DMS53 (cell line): Measurements from ENCODE around the gene CD164L2.
A peak's percentile ranks its signal among the peaks of the same experiment; 100 is the strongest.
"Not testable (repeated sequence)": the region's sequence is repeated elsewhere in the genome, so short reads cannot be mapped to it uniquely, and the experiment has no call there.

Experiments used
- DNase-seq: peaks from one replicate; lab custom pipeline; 2025; lab: John Stamatoyannopoulos, UW

Gene CD164L2

GRCh38 chr1:27384797-27385196 is 1.7 kb upstream of the CD164L2 start:
- not testable (repeated sequence) for DNase-seq

- DNase-seq: no peak
Observed at GRCh38 chr1:27383661-27384060, 528 bp upstream of the CD164L2 start.

DNA sequence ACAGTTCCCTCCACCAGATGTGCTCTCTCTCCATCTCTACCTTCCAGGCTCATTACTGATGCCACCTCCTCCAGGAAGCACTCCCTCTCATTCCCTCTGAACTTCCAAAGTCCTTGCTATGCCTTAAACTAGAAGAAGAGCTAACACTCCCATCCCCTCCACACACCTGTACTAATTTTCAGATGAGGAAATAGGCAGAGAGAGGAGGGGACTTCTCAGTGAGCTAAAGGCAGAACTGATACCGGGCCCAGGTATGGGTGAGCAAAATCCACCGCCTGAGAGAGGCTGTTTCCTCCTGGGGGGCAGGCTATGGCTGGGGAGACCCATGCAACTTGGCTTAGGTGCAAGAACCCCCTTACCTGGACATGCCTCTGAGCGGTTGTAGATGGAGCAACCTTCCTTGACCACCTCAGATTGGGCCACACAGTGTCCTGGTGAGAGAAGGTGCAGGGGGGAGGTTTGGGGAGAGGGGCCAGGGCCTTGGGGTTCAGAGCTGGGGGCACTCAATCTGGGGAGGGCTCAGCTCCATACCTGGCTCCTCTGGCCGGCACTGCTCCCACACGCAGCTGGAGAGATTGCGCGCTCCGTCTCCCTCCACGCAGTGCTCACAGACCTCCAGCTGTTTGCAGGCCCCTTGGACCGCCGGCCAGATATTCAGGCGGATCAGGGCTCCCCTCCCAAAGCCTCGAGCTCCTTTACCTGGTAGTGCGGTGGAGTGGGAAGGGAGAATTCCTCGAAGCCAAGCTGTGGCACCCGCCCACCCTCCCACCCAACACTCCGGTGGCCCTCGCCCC is 967 bp downstream of the CD164L2 start:
- no peak for DNase-seq

- peak; percentile 58 for DNase-seq
Observed at GRCh38 chr1:27380766-27381733, 2.1 kb downstream of the CD164L2 start.

- no peak for DNase-seq
Observed at GRCh38 chr1:27380224-27380623, 2.9 kb downstream of the CD164L2 start.

GRCh38 chr1:27379564-27380122 is 3.5 kb downstream of the CD164L2 start:
- no peak for DNase-seq

- no peak for DNase-seq
Observed at GRCh38 chr1:27377760-27378495, 5.2 kb downstream of the CD164L2 start.

DNA sequence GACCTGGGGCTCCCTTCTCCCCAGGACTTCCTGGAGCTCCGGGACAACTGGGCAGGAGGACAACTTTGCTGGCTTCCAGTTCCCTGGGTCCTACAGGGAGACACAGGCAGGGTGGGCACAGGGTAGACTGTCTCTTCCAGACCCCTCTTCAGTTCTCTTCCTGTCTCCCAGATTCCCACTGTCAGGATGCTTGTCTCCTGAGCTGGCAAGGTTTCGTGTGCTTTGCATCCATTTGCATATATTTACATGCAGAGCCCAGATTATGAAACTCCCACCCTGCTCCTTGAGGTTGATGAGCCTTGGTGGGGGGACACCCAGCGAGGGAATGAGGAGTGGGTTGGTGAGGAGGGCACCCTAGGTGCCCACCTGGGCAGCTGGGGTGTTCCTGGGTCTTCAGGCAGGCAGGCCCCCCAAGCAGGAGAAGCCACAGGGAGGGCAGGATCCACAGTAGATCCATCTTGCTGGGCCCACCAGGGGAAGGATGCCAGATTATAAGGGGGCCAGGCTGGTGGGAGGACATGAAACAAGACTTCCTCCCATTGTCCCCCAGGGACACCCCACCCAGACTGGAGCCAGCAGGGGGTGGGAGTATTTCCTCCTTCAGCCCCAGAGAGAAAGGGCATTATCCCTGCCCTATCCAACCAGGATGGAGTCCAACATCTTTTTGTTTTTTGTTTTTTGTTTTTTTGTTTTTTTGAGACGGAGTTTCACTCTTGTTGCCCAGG is 8.6 kb downstream of the CD164L2 start, which contains the start of gene FCN3:
FCN3 (minus strand) TSS at position 463 of the 725 bp plus-strand sequence; CDS start at position 457, 6 bp downstream.
- no peak for DNase-seq

DNA sequence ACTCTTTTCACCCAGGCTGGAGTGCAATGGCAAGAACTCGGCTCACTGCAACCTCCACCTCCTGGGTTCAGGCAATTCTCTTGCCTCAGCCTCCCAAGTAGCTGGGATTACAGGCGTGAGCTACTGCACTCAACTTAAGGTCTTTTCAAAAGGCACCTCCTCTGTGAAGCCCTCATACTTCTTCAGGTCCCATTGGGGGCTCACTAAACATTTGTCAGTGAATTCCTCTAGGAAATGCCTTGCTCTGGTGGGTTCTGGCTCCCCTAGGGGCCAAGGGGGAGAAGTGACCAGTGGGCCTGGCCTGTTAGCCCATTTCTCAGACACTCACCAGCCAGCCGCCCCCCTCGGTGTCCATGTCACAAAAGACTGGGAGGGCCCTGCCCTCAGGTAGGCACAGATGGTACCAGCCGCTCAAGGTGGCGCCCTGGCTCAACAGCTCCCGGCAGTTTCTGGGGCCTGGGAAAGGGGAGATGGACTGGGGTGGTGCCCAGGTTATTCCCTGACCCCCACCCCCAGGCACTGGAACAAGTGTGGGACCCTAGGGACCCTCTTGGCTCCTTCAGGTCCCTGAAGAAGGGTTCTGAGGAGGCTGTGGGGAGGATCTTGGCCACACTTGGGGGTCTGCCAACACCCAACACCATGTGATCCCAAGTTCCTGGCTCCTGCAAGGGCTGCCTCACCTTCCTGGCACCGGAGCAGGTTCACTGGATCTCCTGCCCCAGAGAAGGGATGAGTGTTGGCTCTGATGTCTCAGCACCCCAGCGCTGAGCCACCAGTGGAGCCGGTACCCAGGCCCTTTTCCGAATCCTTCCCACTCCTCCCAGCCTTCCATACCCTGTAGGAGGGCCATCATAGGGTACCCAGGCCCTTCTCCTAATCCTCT is 10.1 kb downstream of the CD164L2 start:
- DNase-seq: peak; percentile 27

GRCh38 chr1:27372022-27372807 is 10.9 kb downstream of the CD164L2 start:
- no peak for DNase-seq

- peak; percentile 45 for DNase-seq
Observed at GRCh38 chr1:27368869-27369582, 14.1 kb downstream of the CD164L2 start.

GRCh38 chr1:27367160-27367650 is 15.9 kb downstream of the CD164L2 start:
- no peak for DNase-seq

GRCh38 chr1:27366411-27367159 is 16.5 kb downstream of the CD164L2 start, which contains the start of gene MAP3K6:
Gene MAP3K6 (minus strand): TSS chr1:27366961. CDS start chr1:27366597, 364 bp downstream.
- DNase-seq: peak; percentile 90

GRCh38 chr1:27366113-27366410 is 17.1 kb downstream of the CD164L2 start:
- DNase-seq: peak; percentile 90

DNA sequence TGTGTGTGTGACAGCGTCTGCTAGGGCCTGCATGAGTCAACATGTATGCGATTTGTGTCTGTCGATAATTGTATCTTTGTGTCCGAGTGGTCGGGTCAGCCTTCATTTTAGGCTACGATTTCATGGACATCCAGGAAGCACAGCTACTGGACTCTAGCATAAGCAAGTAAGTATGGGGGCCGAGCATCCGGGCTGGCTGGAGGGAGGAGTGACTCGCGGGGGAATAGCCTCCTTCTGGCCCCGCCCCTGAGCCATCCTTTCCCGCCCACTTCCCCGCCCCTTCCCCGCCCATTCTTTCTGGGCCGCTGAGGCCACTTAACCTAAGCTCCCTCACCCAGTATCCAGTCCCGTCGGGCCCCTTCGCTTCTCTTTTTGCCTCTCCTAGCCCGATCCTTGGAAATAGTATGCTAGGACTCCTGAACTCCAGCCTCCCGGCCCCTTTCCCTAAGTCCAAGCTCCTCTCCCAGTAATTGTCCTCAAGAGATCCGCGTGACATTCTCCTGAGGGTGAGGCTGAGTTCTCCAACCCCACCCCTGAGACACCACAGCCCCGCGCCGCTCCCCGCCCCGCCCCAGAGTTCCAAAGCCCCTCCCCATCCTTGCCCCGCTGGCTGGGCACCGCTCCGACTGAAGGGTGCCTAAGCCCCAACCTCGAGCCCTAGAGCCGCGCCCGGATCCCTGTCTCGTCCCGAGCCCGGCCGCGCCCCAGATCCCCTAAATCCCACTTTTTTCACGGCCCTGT is 17.6 kb downstream of the CD164L2 start:
- DNase-seq: peak; percentile 94

- DNase-seq: no peak
Observed at GRCh38 chr1:27364696-27365371, 18.3 kb downstream of the CD164L2 start.
